HG02571 (cell line): Measurements from ENCODE around the gene MKLN1.

Source experiments
- ATAC-seq: cut with Tn5 transposase; IDR thresholded peaks from one replicate; pipeline ENCODE4 v1.9.1; 2021; ENCODE audit warnings: mild to moderate bottlenecking, moderate library complexity; ENCODE audit not compliant: unreplicated experiment

The MKLN1 gene

DNA sequence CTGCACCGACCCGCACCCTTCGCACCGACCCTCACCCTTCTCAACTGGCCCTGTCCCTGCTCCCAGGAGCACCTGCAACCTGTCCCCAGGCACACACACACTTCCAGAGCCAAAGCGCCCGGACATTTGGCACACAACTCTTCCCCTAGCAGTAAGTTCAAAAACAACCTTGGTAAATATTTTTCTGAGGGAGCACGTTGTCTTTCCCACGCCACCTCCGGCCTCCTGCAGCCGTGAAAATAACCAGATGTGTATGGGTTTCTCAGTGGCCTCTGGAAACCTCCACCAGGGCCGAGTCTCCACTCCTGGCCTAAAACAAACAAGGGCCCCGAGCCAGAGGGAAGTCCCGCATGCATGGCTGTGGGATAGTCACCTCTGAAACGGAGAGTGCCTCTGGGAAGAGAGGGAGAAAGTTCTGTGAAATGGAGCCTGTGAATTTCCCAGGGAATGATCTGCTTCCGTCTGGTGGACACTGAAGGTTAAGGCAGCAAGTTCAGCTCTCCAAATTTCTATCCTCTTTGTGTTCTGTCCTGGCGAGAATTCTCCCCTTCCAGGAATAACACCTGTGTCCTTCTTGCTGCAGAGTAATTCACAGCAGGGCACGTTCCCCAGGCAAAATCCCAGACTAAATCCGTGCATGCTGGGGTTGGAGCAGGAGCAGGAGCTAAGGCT is 213.0 kb downstream of the MKLN1 start:
- ATAC-seq: no peak

DNA sequence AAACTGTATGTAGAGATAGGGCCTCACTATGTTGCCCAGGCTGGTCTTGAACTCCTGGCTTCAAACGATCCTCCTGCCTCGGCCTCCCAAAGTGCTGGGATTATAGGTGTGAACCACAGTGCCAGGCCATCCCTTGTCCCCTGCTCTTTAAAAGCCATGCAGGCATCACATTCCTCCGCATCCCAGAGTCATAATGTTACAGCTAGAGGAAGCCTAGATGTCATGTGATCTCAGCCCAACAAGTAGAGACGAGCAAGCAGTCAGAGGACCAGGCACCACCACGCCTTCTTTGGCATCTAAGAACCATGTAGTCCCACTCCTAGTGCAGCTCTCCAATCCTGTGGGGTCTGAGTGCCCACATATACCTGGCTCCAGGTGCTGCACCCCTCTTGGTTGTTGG is 215.6 kb downstream of the MKLN1 start:
- ATAC-seq: no peak

DNA sequence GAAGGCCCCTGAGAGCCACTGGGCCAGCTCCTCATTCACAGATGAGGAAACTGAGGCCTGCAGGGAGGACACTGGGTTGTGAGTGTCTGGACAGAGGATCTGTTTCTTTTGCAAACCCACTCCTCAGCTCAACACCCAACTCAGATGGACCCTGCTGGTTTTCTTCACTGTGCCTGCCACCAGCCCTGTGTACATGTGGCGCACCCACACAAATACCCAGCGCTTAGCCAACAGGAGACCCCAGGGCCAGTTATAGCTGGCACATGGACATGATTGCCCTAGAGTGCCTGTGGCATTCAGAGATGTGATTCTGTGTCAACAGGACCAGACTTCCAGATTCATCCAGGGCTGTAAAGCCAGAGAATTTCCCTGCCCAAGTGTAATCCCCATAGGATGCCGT is 216.3 kb downstream of the MKLN1 start:
- ATAC-seq: no peak

DNA sequence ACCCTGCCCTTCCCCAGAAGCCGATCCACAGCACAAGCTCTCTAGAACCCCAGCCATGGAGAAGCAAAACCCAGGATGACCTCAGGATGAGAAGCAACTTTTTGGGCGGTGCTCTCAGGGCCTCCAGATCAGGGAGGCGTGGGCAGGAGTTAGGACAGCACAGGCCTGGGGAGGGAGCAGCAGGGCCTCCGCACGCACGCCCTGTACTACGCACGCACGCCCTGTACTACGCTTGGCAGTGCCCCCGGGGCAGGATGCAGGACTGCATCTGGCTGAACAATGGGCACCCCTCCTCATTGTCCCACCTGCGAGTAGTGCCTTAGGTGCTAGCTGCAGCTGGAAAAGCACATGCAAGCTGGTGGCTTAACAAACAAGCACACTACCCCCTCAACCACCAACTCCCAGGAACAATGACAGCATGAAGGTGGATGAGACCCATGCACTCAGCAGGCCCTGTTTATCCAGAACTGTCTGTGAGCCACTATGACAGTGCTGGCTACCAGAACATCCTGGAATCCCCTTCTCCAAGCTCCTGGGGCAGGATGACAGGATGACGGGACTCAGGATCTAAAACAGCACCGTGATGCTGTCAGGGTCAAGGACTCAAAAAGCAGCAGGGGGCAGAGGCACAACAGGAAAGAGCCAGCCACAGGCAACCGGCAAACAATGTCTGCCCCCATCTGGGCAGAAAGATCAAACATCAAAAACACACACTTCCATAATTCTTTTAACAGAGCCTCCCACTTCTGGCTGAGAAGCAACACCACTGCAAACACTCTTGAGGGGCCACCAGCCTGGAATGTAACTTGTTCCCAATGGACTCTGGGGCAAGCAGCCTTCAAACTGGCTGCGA is 217.0 kb downstream of the MKLN1 start:
- ATAC-seq: no peak

DNA sequence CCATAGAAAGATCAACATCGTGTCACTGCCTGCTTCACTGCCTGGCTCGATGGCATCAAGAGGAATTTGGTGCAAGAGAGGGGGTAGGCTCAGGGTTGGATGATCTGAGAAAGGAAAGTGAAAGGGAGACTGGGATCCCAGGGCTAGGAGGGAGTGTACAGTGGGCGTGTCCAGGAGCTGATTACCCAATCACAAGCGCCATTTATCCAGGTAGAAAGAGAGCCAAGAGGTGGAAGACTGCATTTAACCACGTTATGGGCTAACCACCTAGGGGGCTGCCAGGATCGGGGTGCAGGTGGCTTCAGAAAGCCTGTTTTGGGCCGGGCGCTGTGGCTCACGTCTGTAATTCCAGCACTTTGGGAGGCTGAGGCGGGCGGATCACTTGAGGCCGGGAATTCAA is 218.4 kb downstream of the MKLN1 start:
- no peak for ATAC-seq
